Central memory CD8-positive, alpha-beta T cell (primary cell): ENCODE results near the gene RUNX1.

Experiments
- ATAC-seq: fragments of 150-1000 bp; cut with Tn5 transposase; replicated peaks from 2 replicates; pipeline ENCODE4 v1.10.0; 2022; ENCODE audit warnings: mild to moderate bottlenecking, moderate FRiP score, moderate number of reproducible peaks; ENCODE audit not compliant: poor library complexity, severe bottlenecking; ENCODE audit errors: extremely low read depth
- DNase-seq, 2 donors: peaks; one replicate each; pipeline ENCODE4 v3.0.0; 2021; ENCODE audit warnings: low spot score in 2 of 2
- H3K27ac Mint-ChIP-seq: one replicate; pipeline ENCODE4 v1.8.0; 2022; ENCODE audit warnings: low read depth, mild to moderate bottlenecking, moderate library complexity, mixed read lengths
- H3K27me3 Mint-ChIP-seq: one replicate; pipeline ENCODE4 v1.8.0; 2022; ENCODE audit warnings: mixed read lengths
- H3K36me3 Mint-ChIP-seq: one replicate; pipeline ENCODE4 v1.8.0; 2022; ENCODE audit warnings: mild to moderate bottlenecking, moderate library complexity, mixed read lengths; ENCODE audit not compliant: insufficient read depth
- H3K4me1 Mint-ChIP-seq: one replicate; pipeline ENCODE4 v1.8.0; 2022; ENCODE audit warnings: mixed read lengths
- H3K4me3 Mint-ChIP-seq: one replicate; pipeline ENCODE4 v1.8.0; 2022; ENCODE audit warnings: mild to moderate bottlenecking, moderate library complexity, mixed read lengths
- H3K9me3 Mint-ChIP-seq: one replicate; pipeline ENCODE4 v1.8.0; 2022; ENCODE audit warnings: mixed read lengths

The RUNX1 gene

GRCh38 chr21:34923202-34923601 lies 125.9 kb downstream of the RUNX1 start:
- peaks cover 8% of the 10 kb centered on the region for H3K36me3 Mint-ChIP-seq
- no peak for DNase-seq
- no peaks in the 10 kb centered on the region for H3K9me3 Mint-ChIP-seq
- H3K27ac Mint-ChIP-seq = no peak overlapping the region
- no peak overlapping the region for H3K4me3 Mint-ChIP-seq
- no peaks in the 10 kb centered on the region for H3K27me3 Mint-ChIP-seq
- no peak for ATAC-seq
- H3K4me1 Mint-ChIP-seq = peaks cover 66% of the 10 kb centered on the region

- Mint-ChIP-seq H3K36me3 (peaks cover 8% of the 10 kb centered on the region), H3K9me3 (no peaks in the 10 kb centered on the region), H3K4me1 (peaks cover 67% of the 10 kb centered on the region), H3K4me3 (no peak overlapping the region), H3K27me3 (no peaks in the 10 kb centered on the region), H3K27ac (no peak overlapping the region)
- DNase-seq (no peak), ATAC-seq (no peak)
Observed at GRCh38 chr21:34922479-34922878, 126.6 kb downstream of the RUNX1 start.

GRCh38 chr21:34921151-34921550 lies 128.0 kb downstream of the RUNX1 start:
- no peak overlapping the region for H3K27ac Mint-ChIP-seq
- peaks cover 69% of the 10 kb centered on the region for H3K4me1 Mint-ChIP-seq

GRCh38 chr21:34919406-34919805 lies 129.7 kb downstream of the RUNX1 start:
- Mint-ChIP-seq H3K36me3 (peaks cover 11% of the 10 kb centered on the region), H3K9me3 (no peaks in the 10 kb centered on the region), H3K4me1 (peaks cover 60% of the 10 kb centered on the region), H3K27ac (peak overlapping the region; percentile 2), H3K27me3 (no peaks in the 10 kb centered on the region), H3K4me3 (no peak overlapping the region)
- DNase-seq (no peak), ATAC-seq (no peak)

More at GRCh38 chr21:34921151-34921550, 128.0 kb downstream of the RUNX1 start:
- ATAC-seq (no peak), DNase-seq (no peak)
- Mint-ChIP-seq H3K36me3 (peaks cover 8% of the 10 kb centered on the region), H3K9me3 (no peaks in the 10 kb centered on the region), H3K4me3 (no peak overlapping the region), H3K27me3 (no peaks in the 10 kb centered on the region)

GRCh38 chr21:34916446-34916845 lies 132.7 kb downstream of the RUNX1 start:
- H3K9me3 Mint-ChIP-seq = no peaks in the 10 kb centered on the region
- DNase-seq (no peak), ATAC-seq (no peak)
- H3K36me3 Mint-ChIP-seq = peaks cover 8% of the 10 kb centered on the region
- H3K27me3 Mint-ChIP-seq = no peaks in the 10 kb centered on the region
- H3K4me3 Mint-ChIP-seq = no peak overlapping the region
- H3K27ac Mint-ChIP-seq = no peak overlapping the region
- H3K4me1 Mint-ChIP-seq = peaks cover 61% of the 10 kb centered on the region

DNA sequence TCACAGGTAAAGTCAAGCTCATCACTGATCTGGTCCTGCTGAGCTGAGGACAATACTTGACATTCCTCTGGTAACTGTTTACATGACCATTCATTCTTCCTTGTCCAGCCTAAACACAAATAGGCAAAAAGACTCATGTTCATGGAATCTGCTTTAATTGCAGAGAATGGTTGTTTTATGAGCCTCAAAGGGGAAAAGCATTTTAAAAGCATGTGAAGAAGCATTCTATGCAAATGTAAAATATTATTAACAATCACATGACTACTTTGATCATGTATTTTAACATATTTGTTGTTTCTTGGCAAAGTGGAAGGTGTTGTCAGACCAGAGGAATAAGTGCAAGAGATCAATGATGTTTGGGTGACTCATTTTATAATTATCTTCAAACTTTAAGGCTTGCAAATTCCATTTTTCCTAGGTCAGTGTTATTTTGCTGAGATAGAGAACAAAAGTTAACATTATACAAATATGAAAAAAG lies 133.7 kb downstream of the RUNX1 start:
- H3K4me3 Mint-ChIP-seq = no peak overlapping the region
- peaks cover 65% of the 10 kb centered on the region for H3K4me1 Mint-ChIP-seq
- no peak overlapping the region for H3K27ac Mint-ChIP-seq
- H3K9me3 Mint-ChIP-seq = no peaks in the 10 kb centered on the region
- ATAC-seq (no peak), DNase-seq (no peak)
- H3K36me3 Mint-ChIP-seq = peaks cover 11% of the 10 kb centered on the region
- H3K27me3 Mint-ChIP-seq = no peaks in the 10 kb centered on the region

- ATAC-seq = no peak
- H3K4me1 Mint-ChIP-seq = peaks cover 65% of the 10 kb centered on the region
- H3K27ac Mint-ChIP-seq = no peak overlapping the region
- peaks cover 16% of the 10 kb centered on the region for H3K36me3 Mint-ChIP-seq
- no peak overlapping the region for H3K4me3 Mint-ChIP-seq
- no peaks in the 10 kb centered on the region for H3K9me3 Mint-ChIP-seq
- no peaks in the 10 kb centered on the region for H3K27me3 Mint-ChIP-seq
- no peak for DNase-seq
Observed at GRCh38 chr21:34914239-34914638, 134.9 kb downstream of the RUNX1 start.

- Mint-ChIP-seq H3K4me3 (no peak overlapping the region), H3K4me1 (peaks cover 67% of the 10 kb centered on the region), H3K27me3 (no peaks in the 10 kb centered on the region), H3K36me3 (peaks cover 16% of the 10 kb centered on the region), H3K27ac (no peak overlapping the region), H3K9me3 (no peaks in the 10 kb centered on the region)
- ATAC-seq = no peak
- no peak for DNase-seq
Observed at GRCh38 chr21:34913811-34914210, 135.3 kb downstream of the RUNX1 start.

DNA sequence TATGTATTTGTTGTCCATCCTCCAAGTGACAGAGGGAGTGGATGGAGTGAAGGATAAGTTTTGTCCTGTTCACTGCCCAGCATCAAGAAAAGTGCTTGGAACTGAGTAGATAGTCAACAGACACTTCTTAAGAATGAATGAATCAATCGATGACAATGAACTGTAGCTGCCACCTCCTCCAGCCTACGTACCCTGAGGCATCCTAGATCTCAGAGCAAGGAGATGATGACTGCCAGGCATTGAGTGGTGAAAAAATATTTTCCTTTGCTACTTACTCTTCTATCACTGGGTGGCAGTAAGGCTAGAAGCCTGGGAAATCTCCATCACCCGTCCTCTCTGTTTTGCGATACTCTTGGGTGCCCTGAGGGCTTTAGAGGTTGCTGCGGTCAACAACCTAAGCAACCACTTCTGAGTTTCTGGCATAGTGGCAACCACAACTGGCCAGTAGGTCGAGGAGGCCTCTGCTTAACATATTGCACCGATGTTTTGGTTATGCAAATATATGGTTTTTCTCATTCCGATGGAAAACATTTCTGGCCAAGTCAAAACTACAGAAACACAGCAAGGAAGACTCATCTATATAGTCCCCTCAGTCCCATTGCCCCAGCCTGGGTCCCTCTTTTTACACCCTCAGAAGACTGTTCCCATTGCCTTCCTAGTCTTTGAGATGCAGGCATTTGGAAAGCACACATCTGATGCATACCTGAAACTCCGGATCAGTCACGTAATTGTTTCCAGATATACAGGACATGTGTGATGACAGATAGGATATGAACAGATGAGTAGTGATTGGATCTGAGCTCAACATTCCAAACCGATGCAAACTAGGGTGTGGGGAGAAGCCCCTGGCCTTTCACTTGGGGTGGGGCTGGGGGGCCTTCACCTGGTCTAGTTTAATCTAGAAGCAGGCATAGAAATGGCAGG lies 136.8 kb downstream of the RUNX1 start:
- Mint-ChIP-seq H3K27ac (no peak overlapping the region), H3K9me3 (no peaks in the 10 kb centered on the region), H3K27me3 (no peaks in the 10 kb centered on the region), H3K4me3 (no peak overlapping the region), H3K4me1 (peaks cover 77% of the 10 kb centered on the region), H3K36me3 (peaks cover 16% of the 10 kb centered on the region)
- DNase-seq (no peak), ATAC-seq (no peak)

DNA sequence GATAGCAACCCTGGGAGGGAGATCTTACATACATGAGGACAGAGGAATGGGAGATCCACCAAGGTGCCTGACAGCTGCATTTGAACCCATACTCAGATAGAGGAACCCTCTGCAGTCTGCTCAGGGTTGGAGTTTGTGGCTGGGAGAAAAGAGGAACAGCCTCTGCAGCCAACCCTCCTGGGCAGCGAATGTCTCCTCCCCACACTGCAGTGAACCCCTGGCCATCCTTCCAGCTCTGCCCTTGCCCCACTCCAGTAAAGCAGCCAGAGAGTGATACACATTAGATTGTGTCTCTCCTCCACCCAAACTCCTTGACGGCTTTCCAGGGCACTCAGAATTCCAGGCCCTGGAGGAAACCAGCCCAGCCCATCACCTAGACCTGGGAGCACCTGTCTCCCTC lies 137.7 kb downstream of the RUNX1 start:
- Mint-ChIP-seq H3K4me3 (no peak overlapping the region), H3K9me3 (no peaks in the 10 kb centered on the region), H3K4me1 (peaks cover 78% of the 10 kb centered on the region), H3K27ac (no peak overlapping the region), H3K27me3 (no peaks in the 10 kb centered on the region), H3K36me3 (peaks cover 14% of the 10 kb centered on the region)
- ATAC-seq (no peak), DNase-seq (no peak)

GRCh38 chr21:34910396-34910795 lies 138.7 kb downstream of the RUNX1 start:
- Mint-ChIP-seq H3K27me3 (no peaks in the 10 kb centered on the region), H3K4me1 (peaks cover 80% of the 10 kb centered on the region), H3K36me3 (peaks cover 16% of the 10 kb centered on the region), H3K4me3 (no peak overlapping the region), H3K27ac (no peak overlapping the region), H3K9me3 (no peaks in the 10 kb centered on the region)
- ATAC-seq (no peak), DNase-seq (no peak)

DNA sequence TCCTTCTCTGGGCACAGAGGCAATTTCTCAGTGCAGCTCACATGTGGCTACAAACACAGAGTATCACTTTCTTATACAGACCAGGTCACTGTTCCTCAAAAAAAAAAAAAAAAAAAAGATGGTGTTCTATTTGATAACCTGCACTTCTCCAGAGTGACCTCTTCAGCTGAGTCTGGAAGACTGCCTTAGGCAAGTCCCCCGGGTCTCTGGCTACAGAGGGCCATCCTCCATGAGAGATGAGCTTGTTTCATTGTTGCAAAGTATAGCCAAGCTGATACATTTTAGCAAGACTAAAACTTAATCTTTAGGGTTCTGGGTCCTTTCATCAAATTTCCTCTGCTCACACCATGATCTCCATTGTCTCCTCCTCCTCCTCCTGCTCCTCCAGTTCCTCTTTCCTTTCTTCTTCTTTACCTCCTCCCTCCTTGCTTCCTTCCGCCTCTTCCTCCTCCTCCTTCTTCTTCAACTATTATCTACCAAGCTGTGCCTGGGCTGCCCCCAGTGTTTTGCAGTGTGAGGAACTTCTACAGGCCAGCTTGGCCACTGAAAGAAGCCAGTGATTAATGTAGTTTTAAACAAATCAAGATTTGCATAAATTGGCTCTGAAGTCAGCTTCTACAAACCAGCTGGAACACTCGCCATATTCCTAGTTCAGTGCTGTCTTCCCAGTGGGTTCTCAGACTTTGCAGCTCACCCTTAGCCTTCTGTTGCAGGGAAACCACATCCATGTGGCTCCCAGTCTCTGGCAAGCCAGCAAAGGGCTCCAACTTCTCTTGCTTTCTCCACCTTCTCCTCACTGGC lies 139.4 kb downstream of the RUNX1 start:
- no peaks in the 10 kb centered on the region for H3K27me3 Mint-ChIP-seq
- H3K4me3 Mint-ChIP-seq = no peak overlapping the region
- peaks cover 14% of the 10 kb centered on the region for H3K36me3 Mint-ChIP-seq
- H3K9me3 Mint-ChIP-seq = no peaks in the 10 kb centered on the region
- ATAC-seq (no peak), DNase-seq (no peak)
- peaks cover 86% of the 10 kb centered on the region for H3K4me1 Mint-ChIP-seq
- H3K27ac Mint-ChIP-seq = no peak overlapping the region
